ENCODE data around the gene LRRTM4. TPM values are rescaled to one million over a fixed set of nuclear protein-coding genes. Genes with fewer than 3 reads are reported as not detected.

LRRTM4 gene
- polyA plus RNA-seq, 1 donor (not counting 4 experiments of a cell fraction or from before 2014, with no cell fraction given), result not detected

GRCh38 chr2:77105008-77105407 lies 417.2 kb downstream of the LRRTM4 start:
- H3K27ac ChIP-seq (ENCODE audit: control insufficient read depth, insufficient read depth, low read length), result no peak overlapping the region
- TF ChIP-seq, protein P1, sequence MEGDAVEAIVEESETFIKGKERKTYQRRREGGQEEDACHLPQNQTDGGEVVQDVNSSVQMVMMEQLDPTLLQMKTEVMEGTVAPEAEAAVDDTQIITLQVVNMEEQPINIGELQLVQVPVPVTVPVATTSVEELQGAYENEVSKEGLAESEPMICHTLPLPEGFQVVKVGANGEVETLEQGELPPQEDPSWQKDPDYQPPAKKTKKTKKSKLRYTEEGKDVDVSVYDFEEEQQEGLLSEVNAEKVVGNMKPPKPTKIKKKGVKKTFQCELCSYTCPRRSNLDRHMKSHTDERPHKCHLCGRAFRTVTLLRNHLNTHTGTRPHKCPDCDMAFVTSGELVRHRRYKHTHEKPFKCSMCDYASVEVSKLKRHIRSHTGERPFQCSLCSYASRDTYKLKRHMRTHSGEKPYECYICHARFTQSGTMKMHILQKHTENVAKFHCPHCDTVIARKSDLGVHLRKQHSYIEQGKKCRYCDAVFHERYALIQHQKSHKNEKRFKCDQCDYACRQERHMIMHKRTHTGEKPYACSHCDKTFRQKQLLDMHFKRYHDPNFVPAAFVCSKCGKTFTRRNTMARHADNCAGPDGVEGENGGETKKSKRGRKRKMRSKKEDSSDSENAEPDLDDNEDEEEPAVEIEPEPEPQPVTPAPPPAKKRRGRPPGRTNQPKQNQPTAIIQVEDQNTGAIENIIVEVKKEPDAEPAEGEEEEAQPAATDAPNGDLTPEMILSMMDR (optimal IDR thresholded peaks at IDR 0.05 in 1 of 3, IDR thresholded peaks at IDR 0.05 in 1 of 3, conservative IDR thresholded peaks at IDR 0.05 in 1 of 3; ENCODE audit: extremely low read depth in 1 of 3, insufficient read depth in 2 of 3, low read length in 3 of 3), result no peak
- no peaks in the 10 kb centered on the region for H3K4me1 ChIP-seq (ENCODE audit: control insufficient read depth, extremely low read depth, insufficient read depth, low read length)
- no peak overlapping the region for H3K9ac ChIP-seq (ENCODE audit: control insufficient read depth, extremely low read depth, insufficient read depth, low read length)
- no peak overlapping the region for H3K4me2 ChIP-seq (ENCODE audit: control insufficient read depth, extremely low read depth, insufficient read depth, low read depth, low read length)
- no peaks in the 10 kb centered on the region for H3K9me1 ChIP-seq (ENCODE audit: control insufficient read depth, extremely low read depth, insufficient read depth, low read length)
- H3K4me3 ChIP-seq (ENCODE audit: control insufficient read depth in 2 of 3, extremely low read depth in 1 of 3, insufficient read depth in 2 of 3, low read depth in 1 of 3, low read length in 3 of 3), result no peak overlapping the region
- no peaks in the 10 kb centered on the region for H3K27me3 ChIP-seq (ENCODE audit: control insufficient read depth, extremely low read depth, insufficient read depth, low read length)
- H3K36me3 ChIP-seq (ENCODE audit: control insufficient read depth in 2 of 2, extremely low read depth in 1 of 2, insufficient read depth in 2 of 2, low read length in 2 of 2), result no peaks in the 10 kb centered on the region
- H4K20me1 ChIP-seq (ENCODE audit: control insufficient read depth, extremely low read depth, insufficient read depth, low read length), result no peaks in the 10 kb centered on the region
- no peak for FAIRE-seq
- no peak overlapping the region for H2AFZ ChIP-seq (ENCODE audit: control insufficient read depth, low read length)
- H3K9me3 ChIP-seq (ENCODE audit: control insufficient read depth, low read depth, low read length), result no peaks in the 10 kb centered on the region
- dilution Hi-C loops (cut with MboI; ENCODE audit: extremely low pct_ligation_motif_present, low sequenced_read_pairs), result no loop called here
- DNase-seq (ENCODE audit: low read depth, low spot score), result no peak
- H3K79me2 ChIP-seq (ENCODE audit: control insufficient read depth, insufficient read depth, low read length), result no peaks in the 10 kb centered on the region

DNA sequence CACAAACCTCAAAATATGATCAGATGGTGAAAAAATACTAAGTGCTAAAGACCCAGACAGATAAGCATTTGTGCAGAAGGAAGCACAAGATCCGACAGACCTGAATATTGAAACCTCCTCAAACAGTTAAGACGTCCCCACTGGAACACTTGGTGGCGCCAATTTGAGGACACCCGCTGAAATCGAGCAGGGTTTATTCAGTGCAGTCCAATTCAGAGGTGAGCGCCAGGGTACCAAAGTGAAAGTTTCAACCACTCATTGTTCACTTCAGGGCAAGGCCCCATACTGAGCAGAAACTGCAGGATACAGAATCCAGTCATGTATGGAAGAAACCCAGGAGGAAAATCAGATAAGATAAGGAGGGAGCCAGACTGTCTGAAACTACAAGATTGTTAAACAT lies 417.6 kb downstream of the LRRTM4 start:
- Histone ChIP-seq H3K9me1 (ENCODE audit: control insufficient read depth, extremely low read depth, insufficient read depth, low read length) (no peaks in the 10 kb centered on the region), H3K4me1 (ENCODE audit: control insufficient read depth, extremely low read depth, insufficient read depth, low read length) (no peaks in the 10 kb centered on the region), H3K4me3 (ENCODE audit: control insufficient read depth in 2 of 3, extremely low read depth in 1 of 3, insufficient read depth in 2 of 3, low read depth in 1 of 3, low read length in 3 of 3) (no peak overlapping the region), H3K36me3 (ENCODE audit: control insufficient read depth in 2 of 2, extremely low read depth in 1 of 2, insufficient read depth in 2 of 2, low read length in 2 of 2) (no peaks in the 10 kb centered on the region), H3K79me2 (ENCODE audit: control insufficient read depth, insufficient read depth, low read length) (no peaks in the 10 kb centered on the region), H2AFZ (ENCODE audit: control insufficient read depth, low read length) (no peak overlapping the region), H3K9me3 (ENCODE audit: control insufficient read depth, low read depth, low read length) (no peaks in the 10 kb centered on the region), H3K27ac (ENCODE audit: control insufficient read depth, insufficient read depth, low read length) (no peak overlapping the region), H4K20me1 (ENCODE audit: control insufficient read depth, extremely low read depth, insufficient read depth, low read length) (no peaks in the 10 kb centered on the region), H3K27me3 (ENCODE audit: control insufficient read depth, extremely low read depth, insufficient read depth, low read length) (no peaks in the 10 kb centered on the region), H3K9ac (ENCODE audit: control insufficient read depth, extremely low read depth, insufficient read depth, low read length) (no peak overlapping the region), H3K4me2 (ENCODE audit: control insufficient read depth, extremely low read depth, insufficient read depth, low read depth, low read length) (no peak overlapping the region)
- DNase-seq (ENCODE audit: low read depth, low spot score), result no peak
- TF ChIP-seq, protein P1 (optimal IDR thresholded peaks at IDR 0.05 in 1 of 3, IDR thresholded peaks at IDR 0.05 in 1 of 3, conservative IDR thresholded peaks at IDR 0.05 in 1 of 3; ENCODE audit: extremely low read depth in 1 of 3, insufficient read depth in 2 of 3, low read length in 3 of 3), result no peak
- dilution Hi-C loops (cut with MboI; ENCODE audit: extremely low pct_ligation_motif_present, low sequenced_read_pairs), result no loop called here
- FAIRE-seq, result no peak
